ENCODE data around the gene ARFGEF3.

DNA sequence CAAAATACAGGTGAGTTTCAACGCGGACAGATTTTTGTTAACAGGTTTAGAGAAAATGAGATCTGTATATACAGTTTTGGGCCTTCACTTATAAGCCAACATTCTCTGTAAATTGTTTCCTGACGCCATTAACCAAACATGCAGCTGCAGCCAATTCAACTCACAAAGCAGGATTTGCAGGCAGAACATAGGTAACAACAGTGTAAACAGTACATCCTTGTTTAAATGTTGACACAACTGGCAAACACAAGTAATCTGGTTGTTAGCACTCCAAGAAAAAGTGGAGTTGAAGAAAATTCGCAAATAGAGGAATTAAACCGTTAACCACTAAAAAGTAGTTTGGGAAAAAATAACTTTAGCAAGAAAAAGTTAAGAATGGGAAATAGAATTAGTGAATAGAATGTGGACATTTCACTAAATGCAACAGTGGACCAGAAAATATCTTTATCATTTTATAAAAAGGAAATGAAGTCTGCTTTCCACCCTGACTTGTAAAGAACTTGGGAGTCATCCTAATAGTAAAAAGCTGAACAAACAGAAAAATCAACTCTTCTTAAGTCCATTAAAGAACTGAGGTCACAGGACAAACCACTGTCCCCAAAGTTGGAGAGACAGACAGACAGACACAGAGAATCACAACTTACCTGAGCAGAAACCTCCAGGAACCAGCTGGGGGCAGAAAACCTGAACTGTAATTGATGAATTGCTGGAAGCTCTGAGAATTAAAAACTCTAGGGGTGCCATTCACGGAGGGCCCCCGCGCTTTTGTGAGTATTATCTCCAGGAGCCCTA lies 226.0 kb downstream of the ARFGEF3 start:
- no peak for TF ChIP-seq TAF1 (IDR thresholded peaks at IDR 0.05; ENCODE audit: borderline replicate concordance, insufficient read depth, low read length)
- TF ChIP-seq, protein P1, sequence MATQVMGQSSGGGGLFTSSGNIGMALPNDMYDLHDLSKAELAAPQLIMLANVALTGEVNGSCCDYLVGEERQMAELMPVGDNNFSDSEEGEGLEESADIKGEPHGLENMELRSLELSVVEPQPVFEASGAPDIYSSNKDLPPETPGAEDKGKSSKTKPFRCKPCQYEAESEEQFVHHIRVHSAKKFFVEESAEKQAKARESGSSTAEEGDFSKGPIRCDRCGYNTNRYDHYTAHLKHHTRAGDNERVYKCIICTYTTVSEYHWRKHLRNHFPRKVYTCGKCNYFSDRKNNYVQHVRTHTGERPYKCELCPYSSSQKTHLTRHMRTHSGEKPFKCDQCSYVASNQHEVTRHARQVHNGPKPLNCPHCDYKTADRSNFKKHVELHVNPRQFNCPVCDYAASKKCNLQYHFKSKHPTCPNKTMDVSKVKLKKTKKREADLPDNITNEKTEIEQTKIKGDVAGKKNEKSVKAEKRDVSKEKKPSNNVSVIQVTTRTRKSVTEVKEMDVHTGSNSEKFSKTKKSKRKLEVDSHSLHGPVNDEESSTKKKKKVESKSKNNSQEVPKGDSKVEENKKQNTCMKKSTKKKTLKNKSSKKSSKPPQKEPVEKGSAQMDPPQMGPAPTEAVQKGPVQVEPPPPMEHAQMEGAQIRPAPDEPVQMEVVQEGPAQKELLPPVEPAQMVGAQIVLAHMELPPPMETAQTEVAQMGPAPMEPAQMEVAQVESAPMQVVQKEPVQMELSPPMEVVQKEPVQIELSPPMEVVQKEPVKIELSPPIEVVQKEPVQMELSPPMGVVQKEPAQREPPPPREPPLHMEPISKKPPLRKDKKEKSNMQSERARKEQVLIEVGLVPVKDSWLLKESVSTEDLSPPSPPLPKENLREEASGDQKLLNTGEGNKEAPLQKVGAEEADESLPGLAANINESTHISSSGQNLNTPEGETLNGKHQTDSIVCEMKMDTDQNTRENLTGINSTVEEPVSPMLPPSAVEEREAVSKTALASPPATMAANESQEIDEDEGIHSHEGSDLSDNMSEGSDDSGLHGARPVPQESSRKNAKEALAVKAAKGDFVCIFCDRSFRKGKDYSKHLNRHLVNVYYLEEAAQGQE (IDR thresholded peaks at IDR 0.05; ENCODE audit: insufficient read depth in 1 of 2, low read depth in 2 of 2, low read length in 2 of 2), result no peak
- no peak for TF ChIP-seq POLR2AphosphoS5 (IDR thresholded peaks at IDR 0.05; ENCODE audit: low read depth, low read length)
- no peak for TF ChIP-seq FOXP2 (optimal IDR thresholded peaks at IDR 0.05; ENCODE audit: borderline replicate concordance, extremely low read depth, extremely low read length, insufficient read depth)
- no peak for TF ChIP-seq SIN3A (IDR thresholded peaks at IDR 0.05; ENCODE audit: borderline replicate concordance, insufficient read depth, low read length)
